HG03196 (cell line): ENCODE data around the gene HOXC9.

Experiments
- ATAC-seq: cut with Tn5 transposase; IDR thresholded peaks from one replicate; pipeline ENCODE4 v1.9.1; 2021; ENCODE audit not compliant: unreplicated experiment

Gene HOXC9

DNA sequence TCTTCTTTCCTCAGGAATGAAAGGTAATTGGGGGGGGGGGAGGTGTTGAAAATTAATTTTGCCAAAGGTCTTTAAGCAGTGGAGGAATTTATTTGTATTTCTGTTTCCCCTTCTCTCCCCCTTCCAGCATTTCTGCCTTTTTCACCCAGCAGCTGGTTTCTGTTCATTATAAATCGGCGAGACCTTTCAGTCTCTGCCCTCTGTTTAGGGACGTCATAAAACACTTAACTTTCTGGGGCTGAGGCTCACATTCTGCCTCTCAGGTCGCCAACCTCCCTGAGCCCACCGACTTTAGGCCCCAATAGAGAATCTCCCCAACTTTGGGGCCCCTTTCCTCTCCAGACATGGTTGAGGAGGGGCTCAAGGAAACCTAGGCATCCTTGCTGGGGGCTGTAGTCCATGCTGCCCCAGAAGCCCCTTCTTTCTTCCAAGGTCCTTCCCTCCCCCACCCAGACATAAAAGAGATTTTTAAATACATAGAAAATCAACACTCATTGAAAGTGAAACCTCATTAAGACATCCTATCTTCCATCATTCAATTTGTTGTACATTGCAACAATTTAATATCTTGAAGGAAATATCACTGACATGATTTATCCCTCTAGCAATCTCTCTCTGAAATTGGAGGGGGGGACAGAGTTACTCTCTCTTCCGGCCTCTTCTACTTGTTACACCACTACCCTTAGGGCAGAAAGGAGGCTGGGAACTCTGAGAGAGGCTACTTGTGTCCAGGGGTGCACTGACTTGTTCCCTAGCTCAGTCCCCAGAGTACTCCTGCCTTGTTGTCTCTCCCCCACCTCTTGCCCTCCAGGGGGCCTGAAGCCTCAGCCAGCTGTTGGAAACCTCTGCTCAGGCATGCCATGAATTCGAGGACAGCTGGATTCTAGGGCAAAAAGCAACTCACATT is 25.8 kb downstream of the HOXC9 start:
- no peak for ATAC-seq

DNA sequence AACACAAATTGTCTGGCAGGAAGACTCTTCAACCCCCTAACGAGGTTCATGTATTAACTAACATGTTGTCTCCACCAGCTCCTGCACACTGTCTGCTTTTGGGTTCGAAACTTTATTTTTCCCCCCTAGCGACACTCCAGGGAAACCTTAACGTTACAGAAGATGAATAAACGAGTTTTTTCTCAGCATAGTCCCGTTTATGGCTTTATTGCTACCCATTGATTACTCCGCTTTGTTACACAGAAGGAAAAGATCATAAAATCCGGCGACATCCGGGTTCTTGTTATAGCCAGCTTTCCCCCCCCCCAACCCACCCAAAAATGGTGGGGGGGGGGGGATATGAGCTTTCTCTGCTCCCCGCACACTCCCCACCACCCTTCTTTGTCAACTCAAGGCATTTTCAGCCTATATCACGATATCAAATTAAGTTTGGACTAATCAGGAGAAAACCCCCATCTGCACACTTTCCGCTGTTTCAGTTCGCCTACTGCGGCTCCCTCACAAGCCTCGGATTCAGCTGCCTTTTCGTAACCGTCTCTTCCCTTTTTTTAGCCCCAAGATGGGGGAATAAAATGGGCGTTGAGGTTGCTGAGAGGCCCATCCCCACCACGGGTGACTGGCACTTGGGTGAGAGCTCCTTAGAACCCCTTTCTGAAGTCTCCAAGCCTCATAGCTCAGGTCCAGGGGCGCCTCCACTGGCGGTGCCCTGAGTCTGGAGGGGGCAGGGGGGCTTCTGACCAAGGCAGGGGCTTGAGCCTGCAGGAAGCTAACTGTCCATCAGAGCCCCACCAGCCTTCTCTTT is 26.9 kb downstream of the HOXC9 start:
- no peak for ATAC-seq

DNA sequence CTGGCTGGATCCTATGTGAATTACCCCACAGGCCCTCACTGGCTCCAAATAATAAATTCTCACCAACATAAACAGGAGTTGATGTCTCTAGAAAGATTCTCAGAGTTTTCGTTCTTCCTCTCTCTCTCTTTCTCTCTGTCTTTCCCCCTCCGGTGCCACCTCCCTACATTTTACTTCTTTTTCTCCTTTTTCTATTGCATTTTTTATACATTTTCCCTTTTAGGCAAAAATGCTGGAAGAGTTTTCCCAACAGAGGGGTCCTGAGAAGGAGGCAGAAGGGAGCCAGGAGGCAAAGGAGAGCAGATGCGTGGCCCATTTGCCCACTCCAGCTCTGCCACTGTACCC is 27.5 kb downstream of the HOXC9 start:
- no peak for ATAC-seq

DNA sequence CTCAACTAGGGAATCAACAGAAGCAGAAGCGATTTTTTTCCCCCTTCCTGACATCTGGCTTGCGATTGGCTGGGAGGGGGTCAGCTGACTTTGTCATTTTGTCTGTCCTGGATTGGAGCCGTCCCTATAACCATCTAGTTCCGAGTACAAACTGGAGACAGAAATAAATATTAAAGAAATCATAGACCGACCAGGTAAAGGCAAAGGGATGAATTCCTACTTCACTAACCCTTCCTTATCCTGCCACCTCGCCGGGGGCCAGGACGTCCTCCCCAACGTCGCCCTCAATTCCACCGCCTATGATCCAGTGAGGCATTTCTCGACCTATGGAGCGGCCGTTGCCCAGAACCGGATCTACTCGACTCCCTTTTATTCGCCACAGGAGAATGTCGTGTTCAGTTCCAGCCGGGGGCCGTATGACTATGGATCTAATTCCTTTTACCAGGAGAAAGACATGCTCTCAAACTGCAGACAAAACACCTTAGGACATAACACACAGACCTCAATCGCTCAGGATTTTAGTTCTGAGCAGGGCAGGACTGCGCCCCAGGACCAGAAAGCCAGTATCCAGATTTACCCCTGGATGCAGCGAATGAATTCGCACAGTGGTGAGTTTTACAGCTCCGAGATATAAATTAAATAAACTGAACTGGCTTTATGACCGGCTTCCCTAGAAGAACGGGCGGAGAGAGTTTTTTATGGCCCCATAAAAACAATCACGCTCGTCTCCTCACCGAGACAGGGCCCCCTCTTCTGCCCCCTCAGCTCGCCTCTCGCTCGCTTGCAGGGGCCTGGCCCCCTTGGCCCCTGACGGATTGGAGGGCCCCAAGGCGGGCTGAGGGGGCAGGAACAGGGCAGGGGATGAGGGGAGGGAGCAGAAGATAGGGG is 28.6 kb downstream of the HOXC9 start, which contains the start of gene HOXC6:
HOXC6 (plus strand) TSS at position 127 of the 888 bp plus-strand sequence; CDS start at position 209, 82 bp downstream.
- no peak for ATAC-seq

DNA sequence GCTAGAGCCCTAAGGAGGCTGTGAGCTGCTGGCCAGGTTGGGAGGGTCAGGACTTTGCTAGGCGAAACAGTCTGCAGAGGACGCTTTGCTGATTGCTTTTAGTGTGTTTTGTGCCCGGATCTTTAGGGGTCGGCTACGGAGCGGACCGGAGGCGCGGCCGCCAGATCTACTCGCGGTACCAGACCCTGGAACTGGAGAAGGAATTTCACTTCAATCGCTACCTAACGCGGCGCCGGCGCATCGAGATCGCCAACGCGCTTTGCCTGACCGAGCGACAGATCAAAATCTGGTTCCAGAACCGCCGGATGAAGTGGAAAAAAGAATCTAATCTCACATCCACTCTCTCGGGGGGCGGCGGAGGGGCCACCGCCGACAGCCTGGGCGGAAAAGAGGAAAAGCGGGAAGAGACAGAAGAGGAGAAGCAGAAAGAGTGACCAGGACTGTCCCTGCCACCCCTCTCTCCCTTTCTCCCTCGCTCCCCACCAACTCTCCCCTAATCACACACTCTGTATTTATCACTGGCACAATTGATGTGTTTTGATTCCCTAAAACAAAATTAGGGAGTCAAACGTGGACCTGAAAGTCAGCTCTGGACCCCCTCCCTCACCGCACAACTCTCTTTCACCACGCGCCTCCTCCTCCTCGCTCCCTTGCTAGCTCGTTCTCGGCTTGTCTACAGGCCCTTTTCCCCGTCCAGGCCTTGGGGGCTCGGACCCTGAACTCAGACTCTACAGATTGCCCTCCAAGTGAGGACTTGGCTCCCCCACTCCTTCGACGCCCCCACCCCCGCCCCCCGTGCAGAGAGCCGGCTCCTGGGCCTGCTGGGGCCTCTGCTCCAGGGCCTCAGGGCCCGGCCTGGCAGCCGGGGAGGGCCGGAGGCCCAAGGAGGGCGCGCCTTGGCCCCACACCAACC is 29.8 kb downstream of the HOXC9 start:
- ATAC-seq, result no peak

DNA sequence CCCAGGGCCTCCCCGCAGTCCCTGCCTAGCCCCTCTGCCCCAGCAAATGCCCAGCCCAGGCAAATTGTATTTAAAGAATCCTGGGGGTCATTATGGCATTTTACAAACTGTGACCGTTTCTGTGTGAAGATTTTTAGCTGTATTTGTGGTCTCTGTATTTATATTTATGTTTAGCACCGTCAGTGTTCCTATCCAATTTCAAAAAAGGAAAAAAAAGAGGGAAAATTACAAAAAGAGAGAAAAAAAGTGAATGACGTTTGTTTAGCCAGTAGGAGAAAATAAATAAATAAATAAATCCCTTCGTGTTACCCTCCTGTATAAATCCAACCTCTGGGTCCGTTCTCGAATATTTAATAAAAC is 30.5 kb downstream of the HOXC9 start:
- no peak for ATAC-seq

DNA sequence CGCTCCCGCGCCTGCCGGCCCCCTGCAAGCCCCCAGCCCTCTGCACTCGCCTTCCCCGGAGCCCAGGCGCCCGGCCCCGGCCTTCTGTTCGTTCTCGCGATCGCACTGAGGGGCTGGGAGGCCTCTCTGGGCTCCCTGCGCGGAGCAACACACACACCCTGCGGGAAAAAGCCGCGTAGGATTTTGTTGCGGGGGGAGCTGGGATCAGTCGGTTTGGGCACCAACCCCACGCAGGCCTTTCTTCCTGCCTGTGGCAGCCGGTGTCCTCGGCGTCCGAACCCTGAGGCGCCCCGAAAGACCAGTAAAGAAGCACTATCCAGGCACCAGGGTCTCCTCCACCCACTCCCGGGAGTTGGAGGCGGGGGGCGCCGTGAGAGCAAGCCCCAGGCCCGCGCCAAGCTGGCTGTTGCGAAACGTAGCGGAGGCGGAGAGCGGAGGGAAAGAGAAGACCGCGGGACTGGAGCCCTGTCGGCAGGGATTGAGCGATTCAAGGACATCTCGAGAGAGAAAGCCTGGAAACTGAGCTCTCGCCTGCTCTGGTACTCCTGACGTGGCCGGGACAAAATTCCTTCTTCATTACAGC is 31.0 kb downstream of the HOXC9 start:
- no peak for ATAC-seq

DNA sequence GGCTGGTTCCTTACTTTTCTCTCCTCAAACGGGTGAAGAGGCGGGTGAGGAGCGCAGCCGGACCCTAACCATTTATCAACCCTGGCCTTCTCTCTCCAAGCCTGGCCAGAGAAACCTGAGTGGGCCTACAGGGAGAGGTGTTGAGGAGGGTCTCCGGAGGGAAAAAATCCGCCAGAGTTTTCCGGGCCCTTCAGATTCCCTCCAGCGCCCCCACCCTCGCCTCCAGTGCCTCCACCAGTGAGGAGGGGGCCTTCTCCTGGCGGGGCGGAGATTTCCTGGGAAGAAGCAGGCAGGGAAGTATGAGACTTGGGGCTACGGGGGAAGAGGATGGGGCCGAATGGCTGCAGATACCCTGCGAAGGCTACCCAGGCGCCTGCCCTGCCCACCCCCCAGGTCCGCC is 31.5 kb downstream of the HOXC9 start:
- ATAC-seq, result no peak

DNA sequence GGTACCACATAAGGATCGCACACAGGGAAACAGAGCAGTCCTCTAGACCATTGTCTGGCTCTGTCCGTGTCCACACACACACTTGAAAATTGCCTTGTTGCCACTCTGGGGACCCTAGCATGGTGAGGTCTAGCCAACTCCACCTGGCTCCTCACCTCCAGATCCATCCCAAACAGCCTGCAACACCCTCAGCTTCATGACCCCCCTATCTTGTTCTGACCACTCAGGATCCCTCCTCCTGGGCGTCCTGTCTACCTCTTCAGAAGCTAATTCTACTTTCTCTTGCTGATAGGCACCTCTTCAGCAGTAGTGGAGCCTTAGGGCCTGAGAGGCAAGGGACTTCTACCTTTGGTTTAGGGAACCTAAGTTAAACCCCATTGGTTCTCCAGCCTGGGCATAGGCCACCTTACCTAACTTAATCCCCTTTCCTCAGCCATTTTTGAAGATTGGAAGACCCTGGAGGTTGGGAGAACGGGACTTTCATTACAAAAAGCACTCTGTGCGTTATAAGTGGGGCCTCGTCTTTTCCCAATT is 32.2 kb downstream of the HOXC9 start:
- ATAC-seq, result no peak

DNA sequence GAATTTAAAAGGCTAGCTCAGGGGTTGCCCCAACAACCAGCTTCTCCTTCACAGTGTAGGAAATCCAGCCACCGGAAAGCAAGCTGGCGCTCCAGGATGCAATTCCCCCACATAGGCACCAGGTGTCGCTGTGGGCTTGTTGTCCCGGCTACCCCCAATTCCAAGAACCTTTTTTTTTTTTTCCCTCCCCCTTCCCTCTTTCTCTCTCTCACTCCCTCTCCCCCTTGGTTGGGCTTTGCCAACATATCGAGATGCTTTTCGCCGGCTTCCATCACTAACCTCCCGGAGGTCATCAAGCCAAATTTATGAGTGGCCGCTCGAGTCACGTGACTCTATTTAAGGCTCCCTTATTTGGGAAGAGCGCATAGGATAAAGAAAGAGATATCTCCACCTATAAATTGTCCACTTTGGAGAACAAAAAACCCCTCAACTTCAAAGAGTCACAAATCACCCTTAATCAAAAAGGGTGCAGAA is 32.7 kb downstream of the HOXC9 start, which contains the start of gene HOXC5:
HOXC5 (plus strand) TSS at position 424 of the 474 bp plus-strand sequence. CDS start 73 bp downstream, outside the sequence.
- ATAC-seq, result no peak

DNA sequence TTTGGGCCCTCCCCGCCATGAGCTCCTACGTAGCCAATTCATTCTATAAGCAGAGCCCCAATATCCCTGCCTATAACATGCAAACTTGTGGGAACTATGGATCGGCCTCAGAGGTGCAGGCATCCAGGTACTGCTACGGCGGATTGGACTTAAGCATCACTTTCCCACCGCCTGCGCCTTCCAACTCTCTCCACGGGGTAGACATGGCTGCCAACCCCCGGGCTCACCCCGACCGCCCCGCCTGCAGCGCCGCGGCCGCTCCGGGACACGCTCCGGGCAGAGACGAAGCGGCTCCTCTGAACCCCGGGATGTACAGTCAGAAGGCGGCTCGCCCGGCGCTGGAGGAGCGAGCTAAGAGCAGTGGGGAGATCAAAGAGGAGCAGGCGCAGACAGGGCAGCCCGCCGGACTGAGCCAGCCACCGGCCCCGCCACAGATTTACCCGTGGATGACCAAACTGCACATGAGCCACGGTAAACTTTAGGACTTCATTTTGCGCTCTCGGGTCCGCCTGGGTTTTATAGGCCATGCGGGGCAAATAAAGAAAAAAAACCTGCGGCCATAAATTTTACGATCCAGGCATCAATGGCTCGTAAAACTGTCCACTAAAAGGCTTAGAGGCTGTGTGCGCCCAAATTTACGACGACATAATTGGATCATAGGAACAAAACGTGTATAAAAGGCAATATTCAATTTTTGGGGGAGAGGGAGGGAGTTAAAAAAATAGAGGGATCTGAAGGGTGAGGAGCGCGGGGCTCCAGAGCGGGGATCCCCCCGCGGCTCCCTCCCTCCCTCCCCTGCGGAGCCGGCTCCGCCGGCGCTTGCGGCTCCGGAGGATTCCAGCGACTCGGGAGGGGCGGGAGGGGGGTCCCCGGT is 33.4 kb downstream of the HOXC9 start:
- ATAC-seq, result no peak

DNA sequence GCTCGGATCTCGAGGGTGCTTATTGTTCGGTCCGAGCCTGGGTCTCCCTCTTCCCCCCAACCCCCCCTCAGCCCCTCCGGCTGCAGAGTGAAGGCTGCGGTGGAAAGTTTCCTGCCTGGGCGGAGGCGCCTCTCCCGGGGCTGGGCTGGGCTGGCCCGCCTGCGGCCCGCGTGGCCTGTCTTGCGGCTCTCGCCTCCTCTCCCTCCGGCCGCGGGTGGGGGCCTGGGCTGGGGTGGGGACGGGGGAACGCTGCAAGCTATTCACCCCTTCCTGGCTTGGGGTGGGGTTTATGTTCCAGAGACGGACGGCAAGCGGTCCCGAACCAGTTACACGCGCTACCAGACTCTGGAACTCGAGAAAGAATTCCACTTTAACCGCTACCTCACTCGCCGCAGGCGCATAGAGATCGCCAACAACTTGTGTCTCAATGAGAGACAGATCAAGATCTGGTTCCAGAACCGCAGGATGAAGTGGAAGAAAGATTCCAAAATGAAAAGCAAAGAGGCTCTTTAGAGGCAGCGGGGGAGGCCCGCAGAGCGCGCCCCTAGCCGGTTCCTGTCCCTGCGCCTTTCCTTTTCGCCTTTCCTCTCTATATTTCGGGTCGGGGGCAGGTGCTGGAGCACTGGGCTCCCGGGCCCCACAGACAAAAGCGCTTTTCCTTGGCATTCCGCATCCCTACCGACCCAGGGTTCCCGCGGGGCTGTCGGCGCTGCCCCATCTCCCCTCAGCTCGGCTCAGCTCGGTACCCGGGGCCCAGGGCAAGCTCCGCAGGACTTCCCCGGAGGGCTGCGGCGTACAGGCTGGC is 34.2 kb downstream of the HOXC9 start:
- ATAC-seq, result no peak

DNA sequence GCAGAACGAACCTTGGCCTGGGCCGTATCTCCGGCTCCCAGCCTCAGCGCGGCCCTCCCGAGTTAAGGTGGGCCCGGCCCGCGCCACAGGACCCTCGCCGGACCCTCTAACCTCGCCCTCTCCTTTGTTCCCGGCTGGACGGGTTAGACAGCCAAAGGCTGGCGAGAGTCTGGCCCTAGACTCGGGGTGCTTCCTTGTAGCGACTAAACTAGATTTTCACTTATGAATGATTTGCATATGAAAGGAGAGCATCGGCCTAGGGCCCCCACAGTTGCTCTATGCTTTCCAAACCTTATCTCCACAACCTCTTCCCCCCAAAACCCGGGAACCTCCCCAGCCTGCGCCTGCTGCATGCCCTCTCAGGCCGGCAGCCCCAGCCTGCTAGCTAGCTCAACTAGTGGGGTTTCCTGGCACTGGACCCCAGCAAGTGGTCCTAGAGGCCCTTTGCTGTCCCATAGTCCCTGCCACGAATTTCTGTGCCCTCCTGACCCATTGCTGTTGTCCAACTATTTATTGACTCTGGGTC is 34.9 kb downstream of the HOXC9 start:
- ATAC-seq, result no peak

DNA sequence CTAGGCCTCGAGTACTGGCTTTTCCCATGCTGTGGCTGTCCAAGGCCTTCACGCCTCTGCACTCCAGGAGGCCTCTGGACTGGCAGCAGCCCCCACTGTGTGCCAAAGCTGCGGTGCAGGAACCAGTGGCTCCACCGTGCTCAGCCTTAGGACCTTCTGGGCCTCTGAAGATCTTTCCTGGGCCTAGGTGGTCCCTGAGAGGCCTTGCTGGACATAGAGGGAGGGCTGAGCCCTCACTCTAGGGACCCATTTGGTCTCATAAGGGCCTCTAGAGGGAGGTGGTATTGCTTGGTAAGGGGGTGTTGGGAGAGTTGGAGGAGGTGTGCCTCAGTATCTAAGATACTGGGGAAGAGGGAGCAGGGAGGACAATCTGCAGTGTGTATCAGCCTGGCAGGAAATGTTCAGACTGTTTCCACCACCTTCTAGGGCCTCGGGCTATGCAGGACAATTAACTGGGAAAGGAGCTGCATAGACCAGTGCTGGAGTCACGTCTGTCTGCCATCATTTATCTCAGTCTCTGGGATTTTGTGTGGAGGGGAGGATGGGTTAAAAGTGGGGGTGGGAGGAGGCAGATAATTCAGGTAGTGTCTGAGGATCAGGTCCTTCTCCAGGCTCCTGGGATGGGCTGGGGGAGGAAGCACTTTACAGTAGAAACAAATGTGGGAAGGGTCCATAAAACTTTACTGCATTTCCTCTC is 35.8 kb downstream of the HOXC9 start:
- no peak for ATAC-seq

DNA sequence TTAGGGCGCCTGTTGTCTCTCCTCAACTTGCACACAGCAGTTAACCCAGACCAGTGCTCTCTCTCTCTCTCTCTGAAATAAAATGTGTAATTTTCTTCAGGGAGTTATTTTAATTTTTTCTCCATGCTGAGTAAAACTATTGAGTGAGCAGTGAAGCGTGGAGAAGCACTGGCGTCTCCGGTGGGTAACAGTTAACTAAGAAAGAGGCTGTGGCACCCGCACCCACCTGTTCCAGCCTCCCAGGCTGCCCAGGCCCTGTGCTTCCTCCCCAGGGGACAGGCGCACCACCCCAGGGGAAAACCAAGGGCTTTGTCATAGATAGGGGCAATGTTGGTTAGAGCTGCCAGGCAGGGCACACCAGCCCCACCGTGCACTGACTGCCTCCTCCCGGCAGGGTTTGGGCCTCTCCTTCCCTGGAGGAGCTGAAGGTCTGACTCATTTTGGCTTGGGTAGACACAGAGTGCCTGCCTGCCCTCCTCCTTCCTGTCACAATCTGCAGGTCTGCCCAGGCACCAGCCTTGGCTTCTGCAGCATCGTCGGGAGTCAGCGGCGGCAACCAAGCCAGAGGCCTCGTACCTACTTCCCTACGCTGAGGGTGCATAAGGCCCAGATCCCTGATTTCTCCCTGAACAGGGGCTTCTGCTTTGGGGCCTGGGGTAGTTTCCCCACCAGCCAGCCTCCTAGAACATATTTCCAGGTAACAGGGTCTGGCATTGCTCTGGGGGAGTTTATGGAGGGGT is 36.8 kb downstream of the HOXC9 start:
- no peak for ATAC-seq
